ENCODE results near the gene GPR15LG.

The GPR15LG gene

GRCh38 chr10:84158061-84158460 lies 15.5 kb upstream of the GPR15LG start:
- H3K9me2 ChIP-seq (replicated peaks; ENCODE audit: insufficient read depth, low read length): no peaks in the 10 kb centered on the region
- H3K4me1 ChIP-seq (ENCODE audit: low read length): no peaks in the 10 kb centered on the region
- no peaks in the 10 kb centered on the region for H3K79me2 ChIP-seq (ENCODE audit: low read length)
- H3K4me2 ChIP-seq (ENCODE audit: low read depth, low read length): no peak overlapping the region
- H3K36me3 ChIP-seq (replicated peaks; ENCODE audit: insufficient read depth, low read length): no peaks in the 10 kb centered on the region; the same call in 1 of the 2 replicates
- no peaks in the 10 kb centered on the region for H3K9me3 ChIP-seq (replicated peaks; ENCODE audit: insufficient read depth, low read length)
- H2AFZ ChIP-seq (ENCODE audit: low read length): no peak overlapping the region
- no peaks in the 10 kb centered on the region for H4K20me1 ChIP-seq (ENCODE audit: insufficient read depth, low read length)
- H3K4me3 ChIP-seq (ENCODE audit: low read length): no peak overlapping the region
- no peak overlapping the region for H3K9ac ChIP-seq (ENCODE audit: low read length)
- H3K27ac ChIP-seq (ENCODE audit: low read length): no peak overlapping the region
- no peak for TF ChIP-seq EZH2 (optimal IDR thresholded peaks at IDR 0.05; ENCODE audit: low read depth, low read length)
- H3K27me3 ChIP-seq (replicated peaks; ENCODE audit: insufficient read depth, low read length): no peaks in the 10 kb centered on the region
- no peak for DNase-seq
- no peaks in the 10 kb centered on the region for H3F3A ChIP-seq (ENCODE audit: insufficient read depth, low read length)

GRCh38 chr10:84158550-84158949 lies 15.1 kb upstream of the GPR15LG start:
- H3K4me1 ChIP-seq (ENCODE audit: low read length): no peaks in the 10 kb centered on the region
- no peak overlapping the region for H3K9ac ChIP-seq (ENCODE audit: low read length)
- H3K4me3 ChIP-seq (ENCODE audit: low read length): no peak overlapping the region
- no peaks in the 10 kb centered on the region for H3K79me2 ChIP-seq (ENCODE audit: low read length)
- H3K4me2 ChIP-seq (ENCODE audit: low read depth, low read length): no peak overlapping the region
- no peak overlapping the region for H3K27ac ChIP-seq (ENCODE audit: low read length)
- H3K36me3 ChIP-seq (replicated peaks; ENCODE audit: insufficient read depth, low read length): no peaks in the 10 kb centered on the region; the same call in 1 of the 2 replicates
- no peak for TF ChIP-seq CTCF (IDR thresholded peaks at IDR 0.05; ENCODE audit: low read length)
- TF ChIP-seq EZH2 (optimal IDR thresholded peaks at IDR 0.05; ENCODE audit: low read depth, low read length): no peak
- TF ChIP-seq EZH2phosphoT487 (IDR thresholded peaks at IDR 0.05; ENCODE audit: low read length): no peak
- no peak overlapping the region for H2AFZ ChIP-seq (ENCODE audit: low read length)
- no peaks in the 10 kb centered on the region for H3F3A ChIP-seq (ENCODE audit: insufficient read depth, low read length)
- DNase-seq: no peak
- no peaks in the 10 kb centered on the region for H3K27me3 ChIP-seq (replicated peaks; ENCODE audit: insufficient read depth, low read length)
- H3K9me3 ChIP-seq (replicated peaks; ENCODE audit: insufficient read depth, low read length): no peaks in the 10 kb centered on the region
- no peaks in the 10 kb centered on the region for H4K20me1 ChIP-seq (ENCODE audit: insufficient read depth, low read length)
- H3K9me2 ChIP-seq (replicated peaks; ENCODE audit: insufficient read depth, low read length): no peaks in the 10 kb centered on the region

DNA sequence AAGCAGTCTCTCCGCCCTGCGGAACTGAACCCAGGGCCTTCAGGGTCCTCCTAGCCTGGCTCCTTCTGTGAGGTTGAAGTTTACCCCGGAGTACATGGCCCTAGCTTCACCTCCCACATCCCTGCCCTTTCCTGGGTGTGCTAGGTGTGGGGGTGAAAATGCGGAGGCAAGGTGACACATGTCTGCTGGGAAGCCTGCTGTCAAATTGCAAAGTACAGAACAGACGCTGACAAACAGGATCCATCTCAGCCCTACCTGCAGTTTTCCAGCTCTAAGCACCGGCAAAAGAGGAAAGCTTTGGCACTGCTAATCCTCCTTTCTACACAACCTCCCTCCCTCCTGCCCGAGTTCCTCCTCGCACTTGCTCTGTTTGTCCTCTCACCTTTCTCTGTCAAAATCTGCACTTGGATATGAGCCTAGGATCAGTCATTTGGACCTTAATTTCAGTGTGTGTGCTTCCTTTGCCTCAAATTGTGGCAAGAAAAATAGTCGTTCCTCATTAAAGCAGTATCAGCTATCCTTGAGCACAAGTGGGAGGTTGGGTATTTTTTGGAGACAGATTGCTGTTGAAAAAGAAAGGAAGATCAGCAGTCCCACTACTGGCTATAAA lies 14.4 kb upstream of the GPR15LG start:
- Histone ChIP-seq H3K9me2 (replicated peaks; ENCODE audit: insufficient read depth, low read length) (no peaks in the 10 kb centered on the region), H2AFZ (ENCODE audit: low read length) (no peak overlapping the region), H3K27me3 (replicated peaks; ENCODE audit: insufficient read depth, low read length) (no peaks in the 10 kb centered on the region), H3K79me2 (ENCODE audit: low read length) (no peaks in the 10 kb centered on the region), H3F3A (ENCODE audit: insufficient read depth, low read length) (no peaks in the 10 kb centered on the region), H3K9ac (ENCODE audit: low read length) (no peak overlapping the region), H3K4me2 (ENCODE audit: low read depth, low read length) (no peak overlapping the region), H3K4me3 (ENCODE audit: low read length) (no peak overlapping the region), H3K9me3 (replicated peaks; ENCODE audit: insufficient read depth, low read length) (no peaks in the 10 kb centered on the region), H3K36me3 (replicated peaks; ENCODE audit: insufficient read depth, low read length) (no peaks in the 10 kb centered on the region), H4K20me1 (ENCODE audit: insufficient read depth, low read length) (no peaks in the 10 kb centered on the region), H3K27ac (ENCODE audit: low read length) (no peak overlapping the region), H3K4me1 (ENCODE audit: low read length) (no peaks in the 10 kb centered on the region)
- DNase-seq: no peak
- no peak for TF ChIP-seq CTCF (IDR thresholded peaks at IDR 0.05; ENCODE audit: low read length)

GRCh38 chr10:84160663-84161362 lies 12.8 kb upstream of the GPR15LG start:
- H3K4me3 ChIP-seq (ENCODE audit: low read length): no peak overlapping the region
- no peak overlapping the region for H3K4me2 ChIP-seq (ENCODE audit: low read depth, low read length)
- H2AFZ ChIP-seq (ENCODE audit: low read length): no peak overlapping the region
- no peak overlapping the region for H3K9ac ChIP-seq (ENCODE audit: low read length)
- no peaks in the 10 kb centered on the region for H3K9me2 ChIP-seq (replicated peaks; ENCODE audit: insufficient read depth, low read length)
- H3K4me1 ChIP-seq (ENCODE audit: low read length): no peaks in the 10 kb centered on the region
- no peak for TF ChIP-seq EZH2phosphoT487 (IDR thresholded peaks at IDR 0.05; ENCODE audit: low read length)
- no peaks in the 10 kb centered on the region for H3K9me3 ChIP-seq (replicated peaks; ENCODE audit: insufficient read depth, low read length)
- H3K27ac ChIP-seq (ENCODE audit: low read length): no peak overlapping the region
- no peaks in the 10 kb centered on the region for H3K79me2 ChIP-seq (ENCODE audit: low read length)
- no peaks in the 10 kb centered on the region for H3F3A ChIP-seq (ENCODE audit: insufficient read depth, low read length)
- DNase-seq: no peak
- H4K20me1 ChIP-seq (ENCODE audit: insufficient read depth, low read length): no peaks in the 10 kb centered on the region
- H3K36me3 ChIP-seq (replicated peaks; ENCODE audit: insufficient read depth, low read length): no peaks in the 10 kb centered on the region
- no peaks in the 10 kb centered on the region for H3K27me3 ChIP-seq (replicated peaks; ENCODE audit: insufficient read depth, low read length)
